SU-DHL-6 (cell line): Measurements from ENCODE around the gene OLFM1.

Source experiments
- H2AFZ ChIP-seq: fragments of 200-600 bp; sonication (generic); 2 replicates; pipeline ENCODE4 v1.6.1; 2014; ENCODE audit warnings: low read depth, mild to moderate bottlenecking, moderate library complexity, mixed read lengths, antibody characterized with exemption, low read length; ENCODE audit not compliant: severe bottlenecking
- H3F3A ChIP-seq: fragments of 200-600 bp; shearing (Covaris generic); 2 replicates; pipeline ENCODE4 v1.6.0; 2016; ENCODE audit warnings: antibody characterized with exemption, mild to moderate bottlenecking; ENCODE audit not compliant: insufficient read depth
- H3K27ac ChIP-seq: fragments of 200-600 bp; sonication (generic); 2 replicates; pipeline ENCODE4 v1.5.1; 2016; ENCODE audit warnings: low read depth, mild to moderate bottlenecking, low read length, moderate library complexity, mixed read lengths
- H3K27me3 ChIP-seq: fragments of 200-600 bp; sonication (generic), shearing (Covaris generic); 2 replicates; pipeline ENCODE4 v1.6.0; 2014; ENCODE audit warnings: mild to moderate bottlenecking, low read length
- H3K36me3 ChIP-seq: fragments of 200-600 bp; sonication (generic); 2 replicates; pipeline ENCODE4 v1.6.1; 2014; ENCODE audit warnings: mild to moderate bottlenecking, low read length, mixed read lengths
- H3K4me2 ChIP-seq: fragments of 300-600, 200-600 bp; shearing (Covaris generic), sonication (generic); 2 replicates; pipeline ENCODE4 v1.6.0; 2014; ENCODE audit warnings: low read length, low read depth, mild to moderate bottlenecking; ENCODE audit not compliant: poor library complexity, severe bottlenecking
- H3K4me3 ChIP-seq: fragments of 200-600 bp; sonication (generic); 2 replicates; pipeline ENCODE4 v1.5.1; 2014; ENCODE audit warnings: antibody characterized with exemption, low read length, mild to moderate bottlenecking, mixed read lengths; ENCODE audit not compliant: insufficient read depth, poor library complexity, severe bottlenecking
- H3K79me2 ChIP-seq: fragments of 200-600 bp; sonication (generic); 2 replicates; pipeline ENCODE4 v1.6.1; 2014; ENCODE audit warnings: mild to moderate bottlenecking, low read length, moderate library complexity; ENCODE audit not compliant: insufficient read depth
- H3K9ac ChIP-seq: fragments of 200-600 bp; sonication (generic); 2 replicates; pipeline ENCODE4 v1.7.0; 2014; ENCODE audit warnings: mild to moderate bottlenecking, low read length
- H3K9me2 ChIP-seq: fragments of 200-600 bp; sonication (generic); replicated peaks from 2 replicates; pipeline ENCODE4 v1.6.1; 2014; ENCODE audit warnings: low read length; ENCODE audit not compliant: insufficient read depth
- H3K9me3 ChIP-seq: fragments of 200-600 bp; sonication (generic); 2 replicates; pipeline ENCODE4 v1.6.1; 2014; ENCODE audit warnings: low read length, mixed read lengths; ENCODE audit not compliant: insufficient read depth
- H4K20me1 ChIP-seq: fragments of 200-600 bp; sonication (generic); 2 replicates; pipeline ENCODE4 v1.6.1; 2014; ENCODE audit warnings: low read depth, mild to moderate bottlenecking, antibody characterized with exemption, low read length, moderate library complexity, mixed read lengths
- CTCF ChIP-seq: fragments of 200-600 bp; sonication (generic); IDR thresholded peaks from one replicate; pipeline ENCODE4 v1.5.1; 2017; ENCODE audit warnings: antibody characterized with exemption, mild to moderate bottlenecking, low read length, moderate library complexity; ENCODE audit not compliant: insufficient read depth, poor library complexity, severe bottlenecking
- EZH2phosphoT487 ChIP-seq: fragments of 200-600 bp; sonication (generic), shearing (Covaris generic); conservative IDR thresholded peaks from 2 replicates; pipeline ENCODE4 v1.6.1; 2018; ENCODE audit warnings: mild to moderate bottlenecking, antibody characterized with exemption, low read length, moderate library complexity, mixed read lengths

The OLFM1 gene

GRCh38 chr9:135070198-135070951, 17.1 kb upstream of the OLFM1 start:
- Histone ChIP-seq H3K79me2 (no peaks in the 10 kb centered on the region), H4K20me1 (no peaks in the 10 kb centered on the region), H3K27ac (no peak overlapping the region), H3K4me2 (no peak overlapping the region), H3K4me3 (no peak overlapping the region), H3F3A (no peaks in the 10 kb centered on the region), H3K36me3 (no peaks in the 10 kb centered on the region), H2AFZ (no peak overlapping the region), H3K9ac (no peak overlapping the region), H3K27me3 (no peaks in the 10 kb centered on the region), H3K9me3 (no peaks in the 10 kb centered on the region), H3K9me2 (no peaks in the 10 kb centered on the region)
- TF ChIP-seq EZH2phosphoT487: no peak
- TF ChIP-seq CTCF: no peak

DNA sequence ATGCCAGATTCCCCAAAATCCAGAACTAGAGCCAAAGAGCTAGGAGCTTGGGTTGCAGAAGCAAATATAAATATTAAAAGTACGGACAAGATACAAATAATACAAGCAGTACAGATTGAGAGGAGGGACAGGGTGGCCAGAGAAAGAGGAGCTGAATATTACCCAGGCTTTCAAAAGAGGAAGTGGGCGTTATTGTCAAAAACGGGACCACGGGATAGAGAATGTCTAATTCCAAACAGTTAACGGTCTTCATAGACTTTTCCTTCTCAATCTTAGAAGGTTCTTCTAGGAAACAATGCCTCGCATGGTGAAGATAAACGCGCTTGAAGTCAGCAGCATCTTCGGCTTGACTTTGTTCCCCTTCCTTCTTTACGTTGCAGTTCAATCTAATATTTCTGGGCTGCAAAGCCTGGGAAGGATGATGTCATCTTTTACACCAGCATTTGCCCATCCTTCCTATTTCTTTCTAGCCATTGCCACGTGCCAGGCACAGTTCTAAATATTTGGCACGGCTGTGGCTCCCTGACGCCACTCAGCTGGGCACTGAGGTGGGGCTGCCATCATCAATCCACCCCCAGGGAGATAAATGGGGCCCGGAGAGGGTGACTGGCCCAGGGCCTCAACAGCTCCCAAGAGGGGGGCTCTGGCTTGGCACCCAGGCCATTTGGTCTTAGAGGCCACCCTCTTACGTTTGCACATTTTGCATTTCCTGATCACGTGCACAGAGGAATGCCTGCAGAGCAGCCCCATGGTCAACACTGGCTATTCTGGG, 16.3 kb upstream of the OLFM1 start:
- Histone ChIP-seq H3K9ac (no peak overlapping the region), H3K36me3 (no peaks in the 10 kb centered on the region), H4K20me1 (no peaks in the 10 kb centered on the region), H2AFZ (no peak overlapping the region), H3F3A (no peaks in the 10 kb centered on the region), H3K9me3 (no peaks in the 10 kb centered on the region), H3K79me2 (no peaks in the 10 kb centered on the region), H3K27me3 (no peaks in the 10 kb centered on the region), H3K27ac (no peak overlapping the region), H3K9me2 (no peaks in the 10 kb centered on the region), H3K4me3 (no peak overlapping the region), H3K4me2 (no peak overlapping the region)
- TF ChIP-seq CTCF: no peak
- no peak for TF ChIP-seq EZH2phosphoT487

DNA sequence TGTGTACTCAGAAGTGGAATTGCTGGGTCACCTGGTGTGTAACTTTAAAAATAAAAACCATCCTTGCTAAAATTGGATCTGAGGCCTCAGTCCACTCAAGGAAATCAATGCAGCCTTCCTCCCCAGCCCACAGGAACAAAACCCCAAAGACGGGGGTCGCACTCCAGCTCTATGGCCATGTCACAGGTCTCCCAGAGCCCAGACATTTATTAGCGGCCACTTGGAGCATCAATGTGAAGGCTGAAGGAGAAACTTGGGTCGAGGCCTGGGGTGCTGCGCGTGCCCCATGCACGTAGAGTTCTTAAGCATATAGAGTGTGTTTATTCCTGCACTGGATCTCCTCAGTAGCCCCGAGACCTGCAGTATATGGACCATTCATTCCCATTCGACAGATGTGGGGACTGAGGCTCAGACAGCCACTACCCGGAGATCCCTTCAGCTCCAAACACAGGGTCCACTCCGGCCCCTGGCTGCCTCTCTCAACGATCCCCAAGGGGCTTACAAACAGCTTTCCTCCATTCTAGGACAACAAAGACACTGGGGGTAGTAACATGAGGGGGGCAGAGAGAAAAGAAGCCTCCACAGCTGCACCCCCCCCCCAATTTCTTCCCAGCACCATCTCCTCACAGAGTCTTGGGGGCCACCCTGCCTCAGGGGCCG, 14.3 kb upstream of the OLFM1 start:
- no peak overlapping the region for H3K27ac ChIP-seq
- no peaks in the 10 kb centered on the region for H3K79me2 ChIP-seq
- H3K4me3 ChIP-seq: no peak overlapping the region

More for the DNA sequence above, 14.3 kb upstream of the OLFM1 start:
- Histone ChIP-seq H3K9ac (no peak overlapping the region), H3K36me3 (no peaks in the 10 kb centered on the region), H2AFZ (no peak overlapping the region), H4K20me1 (no peaks in the 10 kb centered on the region), H3K4me2 (no peak overlapping the region), H3K9me2 (no peaks in the 10 kb centered on the region), H3K9me3 (no peaks in the 10 kb centered on the region), H3F3A (no peaks in the 10 kb centered on the region), H3K27me3 (no peaks in the 10 kb centered on the region)
- TF ChIP-seq CTCF: no peak
- no peak for TF ChIP-seq EZH2phosphoT487
